Naive thymus-derived CD8-positive, alpha-beta T cell (primary cell): ENCODE measurements around the gene ABCA1. TPM values are rescaled to one million over a fixed set of nuclear protein-coding genes. Genes with fewer than 3 reads are reported as not detected.

Source experiments
- ATAC-seq, 2 donors: fragments of 150-1000 bp; cut with Tn5 transposase in 1 of 2; sonication (Bioruptor Pico), chemical (Tn5 transposase) in 1 of 2; 1 replicate in 1 of 2; 2 replicates in 1 of 2; pipeline ENCODE4 v1.10.0; 2021; ENCODE audit warnings: mild to moderate bottlenecking in 2 of 2, moderate library complexity in 2 of 2
- POLR2A ChIA-PET: fragments of 350-600 bp; sonication (Branson Sonifier 250); formaldehyde crosslinking; loops from one replicate; lab custom pipeline; 2021; ENCODE audit warnings: antibody characterized with exemption; lab: Charles Lee
- DNase-seq, 10 donors: peaks; one replicate each; pipeline versions ENCODE4 v3.0.0 to v3.0.0-alpha.2; 2020 to 2022
- H3K27ac Mint-ChIP-seq, 10 donors: one replicate each; pipeline ENCODE4 v1.8.0; 2020 to 2022; ENCODE audit warnings: mild to moderate bottlenecking in 10 of 10, mixed read lengths in 10 of 10, moderate library complexity in 4 of 10, inconsistent platforms in 1 of 10
- H3K27me3 Mint-ChIP-seq, 5 donors: one replicate each; pipeline ENCODE4 v1.8.0; 2021 to 2022; ENCODE audit warnings: mixed read lengths in 5 of 5
- H3K36me3 Mint-ChIP-seq, 3 donors: one replicate each; pipeline ENCODE4 v1.8.0; 2020 to 2022; ENCODE audit warnings: mixed read lengths in 3 of 3, mild to moderate bottlenecking in 2 of 3, inconsistent platforms in 1 of 3
- H3K4me1 Mint-ChIP-seq, 4 donors: one replicate each; pipeline ENCODE4 v1.8.0; 2021 to 2022; ENCODE audit warnings: mixed read lengths in 4 of 4
- H3K4me3 Mint-ChIP-seq, 10 donors: one replicate each; pipeline ENCODE4 v1.8.0; 2020 to 2022; ENCODE audit warnings: mild to moderate bottlenecking in 10 of 10, mixed read lengths in 10 of 10, moderate library complexity in 6 of 10, inconsistent platforms in 1 of 10
- H3K9me3 Mint-ChIP-seq, 9 donors: one replicate each; pipeline ENCODE4 v1.8.0; 2020 to 2022; ENCODE audit warnings: mixed read lengths in 9 of 9, mild to moderate bottlenecking in 3 of 9, inconsistent platforms in 1 of 9, moderate library complexity in 1 of 9
- polyA plus RNA-seq, 3 donors: library from polyadenylated mRNA; unstranded; fragments of 300-500 nt; fragmentation: Illumina TruSeq; gene quantifications; one replicate each; pipeline ENCODE4 v1.2.3, GENCODE V29; 2021
- total RNA-seq, 8 experiments: library from RNA in 2 of 8; stranded (reverse) in 2 of 8; gene quantifications; one replicate each; pipeline ENCODE4 v1.2.3 and lab custom pipeline; 2021 to 2026

Gene ABCA1
- total and polyA plus RNA-seq, 5 experiments from 2014 or later, result 0.13 to 0.93 (median 0.43) TPM; not detected in 1

- ATAC-seq (no peak), DNase-seq (no peak)
- POLR2A ChIA-PET, result interaction anchor here (1.6 kb wide), 1 partner anchor 652 kb away, joined by 6 read pairs; the partner anchor contains the start of gene SMC2
- Mint-ChIP-seq H3K9me3 (no peaks in the 10 kb centered on the region), H3K27me3 (no peaks in the 10 kb centered on the region), H3K27ac (peak overlapping the region in 6 of 10 donors; percentile 10 to 73 (median 58)), H3K4me1 (peaks cover 10 to 31% (median 22%) of the 10 kb centered on the region in 4 donors), H3K4me3 (peak overlapping the region in 5 of 10 donors; percentile 3 to 48 (median 30)), H3K36me3 (no peaks in the 10 kb centered on the region)
These were observed 182.1 kb downstream of the ABCA1 start for GRCh38 chr9:104745852-104746251.

GRCh38 chr9:104743376-104743985, 184.5 kb downstream of the ABCA1 start:
- ATAC-seq (peak in 1 of 2 donors; percentile 15), DNase-seq (peak in 9 of 10 donors; percentile 8 to 75 (median 48))
- Mint-ChIP-seq H3K9me3 (no peaks in the 10 kb centered on the region), H3K4me3 (no peak overlapping the region), H3K27me3 (no peaks in the 10 kb centered on the region), H3K36me3 (no peaks in the 10 kb centered on the region), H3K4me1 (peaks cover 6 to 24% (median 12%) of the 10 kb centered on the region in 4 donors), H3K27ac (no peak overlapping the region)
- POLR2A ChIA-PET, result no interaction called here

DNA sequence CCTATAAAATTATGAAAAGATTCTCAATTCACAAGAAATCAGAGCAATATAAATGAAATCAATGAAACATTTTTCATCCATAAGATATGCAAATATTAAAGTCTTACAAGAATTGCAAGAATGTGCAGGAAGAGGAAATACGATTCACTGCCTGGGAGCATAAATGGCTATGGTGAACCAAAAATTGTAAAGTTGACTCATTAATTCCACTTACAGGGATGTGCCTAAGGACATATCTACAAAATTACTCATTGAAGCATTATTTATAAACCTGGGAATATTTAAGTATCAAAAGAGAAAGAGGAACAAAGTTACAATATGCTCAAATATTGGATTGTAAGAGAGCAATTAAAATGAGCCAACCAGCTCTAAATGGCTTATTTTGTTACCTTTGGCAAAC, 187.3 kb downstream of the ABCA1 start:
- H3K4me1 Mint-ChIP-seq, result peaks cover 0 to 9% (median 0%) of the 10 kb centered on the region in 4 donors
- DNase-seq, result no peak
- POLR2A ChIA-PET, result no interaction called here
- no peak for ATAC-seq
- no peaks in the 10 kb centered on the region for H3K9me3 Mint-ChIP-seq
- no peak overlapping the region for H3K4me3 Mint-ChIP-seq
- H3K27ac Mint-ChIP-seq, result peak overlapping the region in 1 of 10 donors; percentile 18
- H3K36me3 Mint-ChIP-seq, result no peaks in the 10 kb centered on the region
- no peaks in the 10 kb centered on the region for H3K27me3 Mint-ChIP-seq

DNA sequence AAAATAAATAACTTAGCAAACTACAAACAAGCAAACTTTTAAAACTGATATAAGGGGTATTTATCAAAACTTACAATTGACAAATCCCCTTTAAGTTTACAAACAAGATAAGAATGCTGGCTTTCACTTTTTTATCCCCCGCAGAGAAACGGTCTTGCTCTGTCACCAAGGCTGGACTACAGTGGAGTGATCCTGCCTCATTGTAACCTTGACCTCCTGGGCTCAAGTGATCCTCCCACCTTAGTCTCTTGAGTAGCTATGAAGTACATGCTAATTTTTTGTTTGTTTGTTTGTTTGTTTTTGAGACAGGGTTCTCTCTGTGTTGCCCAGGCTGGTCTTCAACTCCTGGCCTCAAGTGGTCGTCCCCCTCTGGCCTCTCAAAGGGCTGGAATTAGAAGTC, 189.5 kb downstream of the ABCA1 start:
- ATAC-seq, result no peak
- H3K4me1 Mint-ChIP-seq, result peaks cover 0 to 9% (median 0%) of the 10 kb centered on the region in 4 donors
- peak overlapping the region in 2 of 10 donors; percentile 22 to 51 for H3K27ac Mint-ChIP-seq
- H3K27me3 Mint-ChIP-seq, result no peaks in the 10 kb centered on the region
- no peaks in the 10 kb centered on the region for H3K9me3 Mint-ChIP-seq
- no peaks in the 10 kb centered on the region for H3K36me3 Mint-ChIP-seq
- POLR2A ChIA-PET, result no interaction called here
- H3K4me3 Mint-ChIP-seq, result no peak overlapping the region
- no peak for DNase-seq

Other genes starting within 250 kb of the ABCA1 start
- not detected for gene OR13D1, start 233.6 kb downstream of the ABCA1 start, total RNA-seq
- not detected for gene OR13D1, start 233.6 kb downstream of the ABCA1 start, polyA plus RNA-seq
- 10 to 100 TPM; 11.2 to 12.7 TPM for gene NIPSNAP3A, start 180.5 kb downstream of the ABCA1 start, total RNA-seq
- gene NIPSNAP3A, start 180.5 kb downstream of the ABCA1 start, polyA plus RNA-seq, result 10 to 100 TPM; 15.6 to 17.8 (median 15.7) TPM
- gene NIPSNAP3B, start 164.0 kb downstream of the ABCA1 start, total RNA-seq, result 1 to 10 TPM in 1 of 2 experiments, under 1 TPM in 1; 0.69 to 2.1 TPM
- 1 to 10 TPM in 2 of 3 donors, under 1 TPM in 1; 0.64 to 1.7 (median 1.5) TPM for gene NIPSNAP3B, start 164.0 kb downstream of the ABCA1 start, polyA plus RNA-seq